IMR-90 (cell line): ENCODE data around the gene KRT4. TPM values are rescaled to one million over a fixed set of nuclear protein-coding genes. Genes with fewer than 3 reads are reported as not detected.

Experiments
- ATAC-seq: fragments of 200-7000 bp; cut with Tn5 transposase; 2 replicates; pipeline ENCODE4 v1.9.1; 2020; ENCODE audit warnings: low read depth, mild to moderate bottlenecking, moderate library complexity
- BruUV-seq: library from RNA; stranded (reverse); fragments of 400-500 nt; replicated peaks from 2 replicates; lab custom pipeline; 2021; lab: Mats Ljungman, UMichigan
- CTCF ChIA-PET: fragments of 300-600 bp; formaldehyde crosslinking; extraction: SDS; loops from one replicate; lab custom pipeline; 2021; ENCODE audit warnings: antibody characterized with exemption; lab: Yijun Ruan, JAX
- POLR2A ChIA-PET: fragments of 300-600 bp; sonication (Branson Sonifier 250); formaldehyde crosslinking; loops from one replicate; lab custom pipeline; 2022; ENCODE audit warnings: antibody characterized with exemption; ENCODE audit not compliant: unreplicated experiment; lab: Charles Lee
- DNase-seq: peaks from one replicate; pipeline ENCODE4 v3.0.0; 2013
- H2AFZ ChIP-seq: replicated peaks from 2 replicates; pipeline ENCODE3; 2013; ENCODE audit warnings: low read length, mild to moderate bottlenecking; ENCODE audit not compliant: poor library complexity
- H2AK5ac ChIP-seq: 2 replicates; pipeline ENCODE4 v1.6.1; 2013; ENCODE audit warnings: low read depth, low read length, inconsistent platforms
- H2AK9ac ChIP-seq: replicated peaks from 2 replicates; pipeline ENCODE3; 2013; ENCODE audit warnings: mild to moderate bottlenecking, low read depth, low read length, moderate library complexity; ENCODE audit not compliant: poor library complexity
- H2BK120ac ChIP-seq: 2 replicates; pipeline ENCODE4 v1.6.1; 2013; ENCODE audit warnings: low read depth, low read length, inconsistent platforms
- H2BK15ac ChIP-seq: 3 replicates; pipeline ENCODE4 v1.6.1; 2013; ENCODE audit warnings: low read depth, low read length, inconsistent platforms
- H2BK20ac ChIP-seq: 2 replicates; pipeline ENCODE4 v1.6.1; 2013; ENCODE audit warnings: low read depth, mild to moderate bottlenecking, inconsistent platforms, low read length, moderate library complexity
- H2BK5ac ChIP-seq: 2 replicates; pipeline ENCODE4 v1.6.1; 2013; ENCODE audit warnings: mild to moderate bottlenecking, low read depth, low read length, inconsistent platforms; ENCODE audit not compliant: poor library complexity, severe bottlenecking
- H3K14ac ChIP-seq: replicated peaks from 2 replicates; pipeline ENCODE4 v1.6.1; 2013; ENCODE audit warnings: low read depth, low read length, inconsistent platforms
- H3K18ac ChIP-seq: 2 replicates; pipeline ENCODE4 v1.6.1; 2013; ENCODE audit warnings: low read depth, low read length, control low read depth
- H3K23ac ChIP-seq: 2 replicates; pipeline ENCODE4 v1.6.1; 2013; ENCODE audit warnings: low read depth, low read length, inconsistent platforms
- H3K27ac ChIP-seq: 2 replicates; pipeline ENCODE4 v1.5.1; 2013; ENCODE audit warnings: mild to moderate bottlenecking, control low read depth, low read length; ENCODE audit not compliant: insufficient read depth
- H3K27me3 ChIP-seq: 2 replicates; pipeline ENCODE4 v1.6.1; 2013; ENCODE audit warnings: low read length; ENCODE audit not compliant: control insufficient read depth, insufficient read depth
- H3K36me3 ChIP-seq: 2 replicates; pipeline ENCODE4 v1.6.1; 2013; ENCODE audit warnings: low read length, mixed read lengths; ENCODE audit not compliant: control insufficient read depth, insufficient read depth
- H3K4ac ChIP-seq: 2 replicates; pipeline ENCODE4 v1.6.1; 2013; ENCODE audit warnings: low read depth, low read length, inconsistent platforms
- H3K4me1 ChIP-seq: 2 replicates; pipeline ENCODE4 v1.6.1; 2013; ENCODE audit warnings: low read length, mixed read lengths; ENCODE audit not compliant: control insufficient read depth, insufficient read depth
- H3K4me2 ChIP-seq: 2 replicates; pipeline ENCODE4 v1.6.1; 2013; ENCODE audit warnings: low read depth, mild to moderate bottlenecking, control low read depth, low read length, moderate library complexity
- H3K4me3 ChIP-seq: 2 replicates; pipeline ENCODE4 v1.5.1; 2013; ENCODE audit warnings: low read depth, mild to moderate bottlenecking, control low read depth, low read length, moderate library complexity; ENCODE audit not compliant: insufficient read depth
- H3K56ac ChIP-seq: 2 replicates; pipeline ENCODE4 v1.6.1; 2013; ENCODE audit warnings: low read length, inconsistent platforms; ENCODE audit not compliant: insufficient read depth; ENCODE audit errors: extremely low read depth
- H3K79me1 ChIP-seq, 2 experiments: 2 replicates each; pipeline ENCODE4 v1.6.1; 2013; ENCODE audit warnings: low read length in 2 of 2, inconsistent platforms in 1 of 2, low read depth in 1 of 2
- H3K9ac ChIP-seq: 2 replicates; pipeline ENCODE4 v1.6.1; 2013; ENCODE audit warnings: low read depth, low read length, control low read depth
- H3K9me1 ChIP-seq: 2 replicates; pipeline ENCODE4 v1.6.1; 2013; ENCODE audit warnings: low read length, inconsistent platforms; ENCODE audit not compliant: insufficient read depth
- H3K9me3 ChIP-seq: 2 replicates; pipeline ENCODE4 v1.6.1; 2013; ENCODE audit warnings: low read length; ENCODE audit not compliant: control insufficient read depth, insufficient read depth
- H4K20me1 ChIP-seq: 2 replicates; pipeline ENCODE4 v1.6.1; 2013; ENCODE audit warnings: low read length, inconsistent platforms; ENCODE audit not compliant: insufficient read depth
- H4K5ac ChIP-seq: 2 replicates; pipeline ENCODE4 v1.6.1; 2013; ENCODE audit warnings: mild to moderate bottlenecking, low read depth, low read length, control low read depth
- H4K8ac ChIP-seq, 2 experiments: 2 replicates each; pipeline ENCODE4 v1.6.1; 2013; ENCODE audit warnings: low read depth in 2 of 2, low read length in 2 of 2, control low read depth in 1 of 2, inconsistent platforms in 1 of 2
- H4K91ac ChIP-seq: 2 replicates; pipeline ENCODE4 v1.6.1; 2013; ENCODE audit warnings: low read depth, low read length, inconsistent platforms; ENCODE audit not compliant: insufficient read depth
- BHLHE40 ChIP-seq: fragments of 150-350 bp; IDR thresholded peaks from 2 replicates; pipeline ENCODE4 v1.6.1; 2016; ENCODE audit warnings: mild to moderate bottlenecking, low read depth, low read length
- CEBPB ChIP-seq: IDR thresholded peaks from 2 replicates; pipeline ENCODE4 v1.6.1; 2012; ENCODE audit warnings: low read depth, low read length, improper control_type of control experiment
- CHD1 ChIP-seq: IDR thresholded peaks from 2 replicates; pipeline ENCODE4 v1.6.1; 2012; ENCODE audit warnings: low read depth, low read length, improper control_type of control experiment
- FOS ChIP-seq: fragments of 150-350 bp; IDR thresholded peaks from 2 replicates; pipeline ENCODE4 v1.6.1; 2016; ENCODE audit warnings: low read depth, low read length
- MAFK ChIP-seq: IDR thresholded peaks from 2 replicates; pipeline ENCODE4 v1.6.1; 2012; ENCODE audit warnings: low read depth, low read length, improper control_type of control experiment
- MXI1 ChIP-seq: IDR thresholded peaks from 2 replicates; pipeline ENCODE4 v1.6.1; 2012; ENCODE audit warnings: low read depth, mild to moderate bottlenecking, low read length, moderate library complexity, borderline replicate concordance
- NFE2L2 ChIP-seq: fragments of 150-350 bp; IDR thresholded peaks from 2 replicates; pipeline ENCODE4 v1.6.1; 2016; ENCODE audit warnings: low read depth, mild to moderate bottlenecking, low read length
- POLR2A ChIP-seq: IDR thresholded peaks from 2 replicates; pipeline ENCODE4 v1.6.1; 2012; ENCODE audit warnings: mild to moderate bottlenecking, low read depth, low read length
- RAD21 ChIP-seq: IDR thresholded peaks from 2 replicates; pipeline ENCODE4 v1.6.1; 2012; ENCODE audit warnings: low read length, improper control_type of control experiment
- RCOR1 ChIP-seq: IDR thresholded peaks from 2 replicates; pipeline ENCODE4 v1.6.1; 2012; ENCODE audit warnings: mild to moderate bottlenecking, low read length, improper control_type of control experiment; ENCODE audit not compliant: insufficient replicate concordance
- RFX5 ChIP-seq: IDR thresholded peaks from 2 replicates; pipeline ENCODE4 v1.8.0; 2012; ENCODE audit warnings: low read depth, mild to moderate bottlenecking, low read length, moderate library complexity
- SMC3 ChIP-seq: fragments of 150-350 bp; IDR thresholded peaks from 2 replicates; pipeline ENCODE4 v1.6.1; 2016; ENCODE audit warnings: low read depth, mild to moderate bottlenecking, antibody characterized with exemption, low read length, moderate library complexity
- USF2 ChIP-seq: fragments of 150-350 bp; IDR thresholded peaks from 2 replicates; pipeline ENCODE4 v1.6.1; 2017; ENCODE audit warnings: mild to moderate bottlenecking, antibody characterized with exemption, low read length, low read depth
- WGBS, 2 experiments: methylation state at CpG; one replicate each; pipeline versions ENCODE4 v1.1.5 to v1.1.7; 2013; ENCODE audit warnings: missing lambda C conversion rate in 2 of 2; ENCODE audit not compliant: insufficient read length in 1 of 2; ENCODE audit errors: extremely low coverage in 2 of 2; 5-methylcytosine and 5-hydroxymethylcytosine counted together
- dilution Hi-C: fragments of 300-500 bp; cut with HindIII; formaldehyde crosslinking; loops from one replicate; pipeline ENCODE4 v1.14.3; 2018; ENCODE audit warnings: low sequenced_read_pairs; ENCODE audit not compliant: unreplicated experiment
- in situ Hi-C: fragments of 300-500 bp; cut with MboI; formaldehyde crosslinking; loops from 3 replicates; pipeline ENCODE4 v1.14.3; 2019; ENCODE audit warnings: low sequenced_read_pairs, inconsistent platforms, mixed read lengths
- intact Hi-C: fragments of 100-400 bp; cut with micrococcal nuclease; formaldehyde crosslinking; loops from 2 replicates; pipeline ENCODE4 v1.10.0; 2022
- polyA plus RNA-seq, 3 experiments: library from polyadenylated mRNA; depleted of rRNA; stranded (reverse); fragments of >200 nt; gene quantifications; 2 replicates each; pipeline ENCODE4 v1.2.3, GENCODE V29; 2012; ENCODE audit warnings: low replicate concordance in 1 of 3
- total RNA-seq: library from RNA; depleted of rRNA; stranded (reverse); fragments of >200 nt; gene quantifications from 2 replicates; pipeline ENCODE4 v1.2.3, GENCODE V29; 2012

KRT4 gene
- total and polyA plus RNA-seq, 2 of the 4 experiments (the other 2 are of a cell fraction), result under 0.01 to 0.07 TPM

- no peak for TF ChIP-seq CEBPB
These were observed 9.0 kb upstream of the KRT4 start (continued) for GRCh38 chr12:52822771-52823510.

- Histone ChIP-seq H3K9me3 (no peaks in the 10 kb centered on the region), H3K27me3 (peaks cover 42% of the 10 kb centered on the region)
- ATAC-seq, result peak; percentile 41
These were observed 8.1 kb upstream of the KRT4 start for GRCh38 chr12:52821826-52822660.

More at GRCh38 chr12:52821826-52822660, 8.1 kb upstream of the KRT4 start:
- H4K5ac ChIP-seq, result no peak overlapping the region
- H4K8ac ChIP-seq, result no peak overlapping the region
- intact Hi-C loops (no loop called here), dilution Hi-C loops (no loop called here), in situ Hi-C loops (no loop called here)
- H2BK120ac ChIP-seq, result no peak overlapping the region; the same call in 1 of the 2 replicates
- BruUV-seq, result no TSS peak
- H2AK9ac ChIP-seq, result peak overlapping the region; percentile 53
- DNase-seq, result no peak
- no peaks in the 10 kb centered on the region; the same call in 1 of the 2 replicates for H3K9me1 ChIP-seq
- no peak overlapping the region for H4K91ac ChIP-seq
- H3K18ac ChIP-seq, result no peak overlapping the region
- H3K4me1 ChIP-seq, result 0 out of 2 replicates have a peak, but pooled peaks cover 1% of the 10 kb centered on the region
- no peak overlapping the region for H3K27ac ChIP-seq
- no peak overlapping the region for H2AK5ac ChIP-seq
- H3K56ac ChIP-seq, result no peak overlapping the region
- WGBS, 2 experiments, result 17% methylated on average over 1 of the region's 10 CpGs; no CpG with 5 or more reads in 1 of the 2 experiments
- H2AFZ ChIP-seq, result peak overlapping the region; percentile 33
- H3K4ac ChIP-seq, result no peak overlapping the region
- H4K20me1 ChIP-seq, result no peaks in the 10 kb centered on the region; the same call in 1 of the 2 replicates
- no peak overlapping the region for H3K23ac ChIP-seq
- H2BK15ac ChIP-seq, result no peak overlapping the region
- H3K14ac ChIP-seq, result no peak overlapping the region
- H3K4me3 ChIP-seq, result no peak overlapping the region
- CTCF ChIA-PET, result interaction anchor here (0.6 kb wide), 1 partner anchor 45 kb away, joined by 5 read pairs; no protein-coding TSS in a partner anchor
- no peak for TF ChIP-seq BHLHE40
- TF ChIP-seq CEBPB, result no peak
- no peak for TF ChIP-seq MAFK
- TF ChIP-seq RFX5, result no peak
- no peak for TF ChIP-seq POLR2A
- no peak for TF ChIP-seq FOS
- TF ChIP-seq SMC3, result no peak
- TF ChIP-seq NFE2L2, result no peak
- TF ChIP-seq CHD1, result no peak
- TF ChIP-seq MXI1, result no peak
- TF ChIP-seq RAD21, result no peak
- TF ChIP-seq RCOR1, result no peak
- TF ChIP-seq USF2, result no peak
- H3K79me1 ChIP-seq, result no peaks in the 10 kb centered on the region
- no peaks in the 10 kb centered on the region for H3K36me3 ChIP-seq
- H2BK5ac ChIP-seq, result no peak overlapping the region
- 0 out of 2 replicates have a peak overlapping the region, but pooled peaks have one; percentile 1 for H2BK20ac ChIP-seq
- no peak overlapping the region for H3K9ac ChIP-seq
- POLR2A ChIA-PET, result no interaction called here
- no peak overlapping the region for H3K4me2 ChIP-seq
